Measurements from ENCODE around the gene SLC28A1.

Gene SLC28A1

DNA sequence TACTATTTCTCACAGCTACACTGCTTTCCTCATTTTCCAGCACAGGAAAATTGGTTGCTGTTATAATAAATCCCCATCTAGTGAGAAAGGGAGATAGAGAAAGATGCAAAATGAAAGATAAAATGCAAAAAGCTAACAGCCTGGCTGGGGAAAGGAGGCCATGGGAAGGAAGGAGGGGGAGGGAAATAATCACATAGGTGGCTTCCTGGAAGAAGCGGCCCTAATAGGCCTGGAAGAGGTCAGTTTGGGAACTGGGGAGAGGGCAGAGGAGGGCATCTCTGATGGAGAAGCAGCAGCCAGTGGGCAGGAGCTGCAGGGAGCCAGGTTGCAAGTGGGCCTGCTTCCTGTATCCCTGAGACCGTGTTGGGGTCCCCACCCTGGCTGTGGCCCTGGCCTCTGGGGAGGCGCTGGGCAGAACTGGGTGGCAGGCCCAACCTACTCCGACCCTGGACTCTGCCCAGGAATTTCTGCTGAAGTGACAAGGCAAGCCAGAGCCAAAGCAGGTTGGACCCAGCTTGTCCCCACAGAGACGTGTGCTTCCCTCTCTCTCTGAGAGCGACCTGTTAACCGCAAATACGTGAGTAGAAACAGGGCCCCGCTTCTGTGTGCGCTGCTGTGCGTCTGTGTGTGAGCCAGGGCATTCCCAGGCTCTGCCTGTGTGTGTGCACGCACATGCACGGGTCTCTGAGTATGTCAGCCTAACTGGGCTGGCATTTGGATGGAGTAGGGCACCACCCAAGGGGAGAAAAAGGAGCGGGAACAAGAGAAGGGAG, 1.9 kb downstream of the SLC28A1 start:
- DNase-seq (ENCODE audit: low read depth, low spot score): no peak

DNA sequence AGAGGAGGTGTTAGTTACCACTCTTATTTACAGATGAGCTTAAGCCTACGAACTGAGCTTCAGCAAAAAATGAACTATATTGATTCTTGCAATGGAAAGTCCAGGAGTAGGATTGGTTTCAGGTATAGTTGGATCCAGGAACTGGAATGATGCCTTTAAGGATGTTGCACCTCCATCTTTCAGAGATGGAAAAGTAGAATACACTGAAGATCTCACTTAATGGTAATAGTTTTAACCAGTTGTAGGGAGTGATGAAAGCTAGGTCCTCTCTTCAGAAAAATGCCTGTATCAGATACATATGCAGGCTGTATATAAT, 2.5 kb downstream of the SLC28A1 start:
- no peak for DNase-seq (ENCODE audit: low read depth, low spot score)

DNA sequence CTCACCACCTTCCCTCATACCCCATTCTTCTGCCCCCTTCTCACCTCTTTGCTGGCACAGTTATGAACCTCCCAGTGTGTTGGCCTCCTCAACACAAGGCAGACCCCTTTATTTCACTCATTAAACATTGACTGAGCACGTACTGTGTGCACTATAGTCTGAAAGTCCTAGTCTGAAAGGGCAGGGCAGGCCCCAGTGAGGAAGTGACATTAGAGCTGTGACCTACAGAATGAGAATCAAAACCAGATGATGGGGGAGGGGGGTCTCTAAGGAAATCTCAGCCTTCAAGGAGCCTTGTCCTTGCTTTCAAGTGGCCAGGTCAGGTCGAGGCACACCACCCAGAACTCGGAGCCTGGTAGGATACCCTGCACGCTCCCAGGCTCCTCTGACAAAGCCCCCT, 3.5 kb downstream of the SLC28A1 start:
- no peak for DNase-seq (ENCODE audit: low read depth, low spot score)

DNA sequence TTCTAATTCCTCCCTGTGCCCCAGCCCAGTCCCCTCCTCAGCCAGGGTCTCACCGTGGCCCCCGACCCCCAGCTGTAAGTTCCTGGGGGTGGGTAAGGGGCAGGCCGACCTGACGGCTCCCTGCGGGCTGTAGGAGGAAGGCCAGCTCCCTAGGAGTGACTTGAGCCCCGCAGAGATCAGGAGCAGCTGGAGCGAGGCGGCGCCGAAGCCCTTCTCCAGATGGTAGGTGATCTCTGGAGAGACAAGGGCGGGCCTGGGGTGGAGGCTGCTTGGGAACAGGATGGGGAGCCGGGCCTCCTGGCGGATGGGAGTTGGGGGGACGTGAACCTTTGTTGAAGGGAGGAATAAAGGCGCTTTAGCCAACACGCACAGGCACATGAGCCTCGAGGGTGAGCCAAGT, 4.2 kb downstream of the SLC28A1 start:
- DNase-seq (ENCODE audit: low read depth, low spot score): no peak

DNA sequence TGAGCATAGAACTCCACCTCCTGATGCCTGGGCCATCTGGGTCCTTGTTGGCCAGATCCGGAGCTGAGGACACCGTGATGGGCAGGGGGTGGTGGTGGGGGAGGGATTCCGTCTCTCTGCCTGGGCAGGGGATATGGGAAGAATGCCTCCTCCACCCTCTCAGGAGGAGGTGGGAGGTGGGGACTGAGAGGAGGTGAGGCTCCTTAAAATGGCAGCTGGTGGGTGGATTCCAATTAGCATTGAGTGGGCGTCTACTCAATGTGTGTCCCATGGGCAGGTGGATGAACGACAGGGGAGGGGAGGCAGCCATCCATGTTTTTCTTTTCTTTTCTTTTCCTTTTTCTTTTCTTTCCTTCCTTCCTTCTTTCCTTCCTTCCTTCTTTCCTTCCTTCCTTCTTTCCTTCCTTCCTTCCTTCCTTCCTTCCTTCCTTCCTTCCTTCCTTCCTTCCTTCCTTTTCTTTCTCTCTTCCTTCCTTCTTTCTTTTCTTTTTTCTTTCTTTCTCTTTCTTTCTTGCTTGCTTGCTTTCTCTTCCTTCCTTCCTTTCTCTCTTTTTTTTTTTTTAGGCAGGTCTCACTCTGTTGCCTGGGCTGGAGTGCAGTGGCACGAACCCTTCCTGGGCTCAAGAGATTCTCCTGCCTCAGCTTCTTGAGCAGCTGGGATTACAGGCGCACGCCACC, 5.0 kb downstream of the SLC28A1 start:
- no peak for DNase-seq (ENCODE audit: low read depth, low spot score)

DNA sequence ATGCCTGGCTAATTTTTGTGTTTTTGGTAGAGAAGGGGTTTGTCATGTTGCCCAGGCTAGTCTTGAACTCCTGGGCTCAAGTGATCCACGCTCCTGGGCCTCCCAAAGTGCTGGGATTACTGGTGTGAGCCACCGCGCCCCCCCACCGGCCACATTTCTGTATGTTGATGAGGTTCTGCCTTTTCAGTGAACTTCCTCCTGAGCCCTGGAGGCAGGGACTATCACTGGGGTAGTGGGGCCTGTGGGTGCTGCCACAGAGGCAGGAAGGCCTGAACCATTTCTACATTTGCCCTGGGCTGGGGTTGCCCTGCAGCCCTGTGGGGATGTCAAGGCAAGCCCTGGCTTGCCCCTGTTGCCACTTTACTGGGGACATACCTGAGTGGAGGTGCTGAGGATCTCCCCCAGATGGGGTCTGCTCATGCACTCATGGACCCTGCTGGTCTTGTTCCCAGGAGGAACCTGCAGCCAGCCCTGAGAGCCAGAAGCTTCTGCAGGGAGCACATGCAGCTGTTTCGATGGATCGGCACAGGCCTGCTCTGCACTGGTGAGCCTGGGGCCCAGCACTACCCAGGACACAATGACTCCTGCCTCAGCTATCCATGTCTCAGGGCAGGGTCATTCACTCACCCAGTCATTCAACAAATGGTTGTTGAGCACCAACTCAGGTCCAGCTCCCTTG, 5.7 kb downstream of the SLC28A1 start:
- no peak for DNase-seq (ENCODE audit: low read depth, low spot score)

DNA sequence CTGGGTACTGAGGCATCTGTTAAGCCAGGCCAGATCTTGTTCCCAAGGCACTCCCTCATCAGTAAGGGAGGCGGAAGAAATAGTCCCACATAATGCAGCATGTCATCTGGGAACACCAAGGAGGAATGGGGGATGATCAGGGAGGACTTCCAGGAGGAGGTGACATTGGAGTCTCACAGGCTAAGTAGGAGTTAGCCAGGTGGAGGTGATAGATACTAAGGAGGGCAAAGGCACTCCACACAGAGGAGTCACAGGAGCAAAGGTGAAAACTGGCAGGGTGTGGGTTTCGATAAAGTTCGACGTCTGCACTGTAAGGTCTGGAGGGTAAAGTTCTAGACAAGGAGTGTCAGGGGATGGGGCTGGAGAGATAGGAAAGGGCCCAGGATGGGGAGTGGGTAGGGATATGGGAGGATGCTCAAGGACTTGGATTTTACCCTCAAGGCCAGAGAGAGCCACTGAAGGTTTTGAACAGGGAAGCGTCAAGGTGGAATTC, 6.3 kb downstream of the SLC28A1 start:
- DNase-seq (ENCODE audit: low read depth, low spot score): no peak

DNA sequence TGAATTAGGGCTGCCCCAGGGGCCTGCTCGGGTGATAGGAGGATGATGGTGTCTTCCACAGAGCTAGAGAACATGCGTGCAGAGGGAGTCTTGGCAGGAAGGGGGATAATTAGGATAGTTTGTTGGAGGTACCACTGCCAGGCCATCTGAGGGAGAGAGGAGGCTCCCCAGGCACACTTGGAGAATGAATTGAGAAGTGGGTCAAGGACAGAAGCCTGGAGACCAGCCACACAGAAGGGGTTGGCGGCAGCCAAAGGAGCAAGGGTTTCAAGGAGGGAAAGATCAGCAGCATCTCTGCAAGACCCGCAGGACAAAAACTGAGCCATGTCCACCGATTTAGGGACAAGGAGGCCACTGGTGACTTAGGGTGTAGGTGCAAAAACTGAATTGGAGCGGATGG, 6.9 kb downstream of the SLC28A1 start:
- DNase-seq (ENCODE audit: low read depth, low spot score): no peak

DNA sequence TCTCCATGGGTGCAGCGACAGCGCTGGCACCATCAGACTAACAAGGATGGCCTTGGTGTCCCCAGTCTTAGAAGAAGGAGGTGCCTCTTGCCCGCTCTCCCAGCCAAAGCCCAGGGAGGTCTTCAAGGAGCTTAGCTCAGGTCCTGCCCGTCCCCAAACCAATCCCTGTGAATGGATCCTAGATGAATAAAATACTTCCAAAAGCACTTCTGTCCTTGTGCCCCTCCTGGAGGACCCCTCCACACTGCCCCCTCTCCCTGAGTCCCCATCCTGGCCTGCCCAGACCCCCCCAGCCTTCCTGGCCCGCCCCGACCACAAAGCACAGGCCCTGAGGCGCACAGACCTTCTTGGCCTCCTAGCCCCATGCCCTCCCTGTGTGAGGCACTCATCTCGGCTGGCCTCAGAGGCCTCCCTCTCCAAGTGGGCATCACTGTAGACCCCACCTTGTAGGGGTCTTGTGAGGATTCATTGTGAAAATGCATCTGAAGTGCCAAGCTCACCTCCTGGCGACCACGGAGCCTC, 8.4 kb downstream of the SLC28A1 start:
- DNase-seq (ENCODE audit: low read depth, low spot score): no peak

DNA sequence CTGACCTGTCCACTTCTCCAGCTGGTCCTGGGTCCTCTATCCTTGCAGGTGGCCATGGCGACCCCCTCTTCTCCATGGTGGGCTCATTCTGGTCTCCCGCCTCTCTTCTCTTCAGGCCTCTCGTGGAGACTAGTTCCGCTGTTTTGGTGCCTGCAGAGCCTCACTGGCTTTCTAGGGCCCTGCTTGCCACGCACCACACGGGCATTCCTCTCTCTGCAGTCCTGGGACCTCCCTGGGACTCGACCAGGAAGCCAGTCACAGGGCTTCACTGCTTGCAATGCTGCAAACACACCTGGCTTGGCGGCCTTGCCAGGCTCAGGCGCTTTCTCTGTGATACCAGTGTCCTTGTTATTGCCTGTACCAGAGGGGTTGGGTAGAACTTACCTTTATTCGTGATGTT, 9.1 kb downstream of the SLC28A1 start:
- no peak for DNase-seq (ENCODE audit: low read depth, low spot score)

DNA sequence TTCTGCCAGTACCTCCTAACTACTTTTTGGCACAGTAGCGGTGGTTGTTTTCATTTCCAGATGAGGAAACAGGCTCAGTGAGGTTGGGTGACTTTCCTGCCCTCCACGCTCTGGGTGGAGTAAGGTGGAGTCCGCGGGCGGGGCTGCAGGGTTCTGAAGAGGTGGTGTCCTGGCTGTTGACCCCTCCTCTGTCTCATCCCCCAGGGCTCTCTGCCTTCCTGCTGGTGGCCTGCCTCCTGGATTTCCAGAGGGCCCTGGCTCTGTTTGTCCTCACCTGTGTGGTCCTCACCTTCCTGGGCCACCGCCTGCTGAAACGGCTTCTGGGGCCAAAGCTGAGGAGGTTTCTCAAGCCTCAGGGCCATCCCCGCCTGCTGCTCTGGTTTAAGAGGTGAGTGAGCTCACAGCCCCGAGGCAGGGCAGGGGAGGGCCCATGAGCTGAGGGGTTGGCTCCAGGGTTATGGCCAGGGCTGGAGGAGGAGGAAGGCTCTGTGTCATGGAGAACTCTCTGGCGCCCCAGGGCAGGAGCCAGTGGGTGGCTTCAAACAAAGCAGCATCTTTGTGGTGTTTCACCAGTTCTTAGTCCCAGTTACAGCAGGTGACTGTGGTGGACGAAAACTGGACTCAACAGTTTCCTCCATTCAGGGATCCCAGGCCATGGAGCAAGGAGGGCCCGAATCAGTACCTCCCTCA, 10.4 kb downstream of the SLC28A1 start:
- DNase-seq (ENCODE audit: low read depth, low spot score): no peak

DNA sequence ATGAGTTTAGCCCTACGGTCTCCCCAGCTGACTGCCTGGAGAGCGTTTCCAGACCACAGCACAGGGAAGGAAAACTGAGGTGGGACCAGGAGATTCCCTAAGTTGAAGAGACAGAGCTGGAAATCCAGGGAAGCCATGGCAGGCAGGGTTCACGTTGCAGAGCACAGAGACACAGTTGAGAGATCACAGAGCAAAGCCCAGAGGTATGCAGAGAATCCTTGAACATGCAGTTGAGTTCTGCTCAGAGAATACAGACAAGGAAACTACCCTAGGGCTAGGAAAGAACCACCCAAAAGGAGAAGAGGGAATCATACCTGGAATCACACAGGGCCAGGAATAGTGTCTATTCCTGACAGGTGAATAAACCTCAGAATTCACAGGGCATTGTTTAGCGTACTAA, 14.3 kb downstream of the SLC28A1 start:
- no peak for DNase-seq (ENCODE audit: low read depth, low spot score)

DNA sequence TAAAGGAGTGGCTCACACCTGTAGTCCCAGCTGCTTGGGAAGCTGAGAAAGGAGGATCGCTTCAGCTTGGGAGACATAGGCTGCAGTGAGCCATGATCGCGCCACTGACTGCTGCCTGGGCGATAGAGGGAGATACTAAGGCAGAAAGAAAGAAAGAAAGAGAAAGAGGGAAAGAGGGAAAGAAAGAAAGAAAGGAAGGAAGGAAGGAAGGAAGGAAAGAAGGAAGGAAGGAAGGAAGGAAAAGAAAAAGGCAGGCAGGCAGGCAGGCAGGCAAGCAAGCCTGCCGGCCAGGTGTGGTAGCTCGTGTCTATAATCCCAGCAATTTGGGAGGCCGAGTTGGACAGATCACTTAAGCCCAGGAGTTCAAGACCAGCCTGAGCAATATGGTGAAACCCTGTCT, 15.3 kb downstream of the SLC28A1 start:
- DNase-seq (ENCODE audit: low read depth, low spot score): no peak

DNA sequence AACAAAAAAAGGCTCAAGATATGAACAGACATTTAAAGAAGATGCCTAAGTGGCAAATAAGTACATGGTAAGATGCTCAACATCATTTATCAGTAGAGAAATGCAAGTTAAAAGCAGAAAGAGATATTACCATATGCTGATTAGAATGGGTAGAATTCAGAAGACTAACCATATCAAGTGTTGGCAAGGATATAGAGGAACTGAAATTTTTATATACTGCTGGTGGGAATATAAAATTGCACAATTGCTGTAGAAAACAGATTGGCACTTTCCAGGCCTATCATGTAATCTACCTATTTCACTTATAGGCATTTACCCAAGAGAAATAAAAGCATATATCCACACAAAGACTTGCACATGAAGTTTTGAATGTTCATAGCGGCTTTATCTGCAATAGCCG, 17.1 kb downstream of the SLC28A1 start:
- no peak for DNase-seq (ENCODE audit: low read depth, low spot score)

DNA sequence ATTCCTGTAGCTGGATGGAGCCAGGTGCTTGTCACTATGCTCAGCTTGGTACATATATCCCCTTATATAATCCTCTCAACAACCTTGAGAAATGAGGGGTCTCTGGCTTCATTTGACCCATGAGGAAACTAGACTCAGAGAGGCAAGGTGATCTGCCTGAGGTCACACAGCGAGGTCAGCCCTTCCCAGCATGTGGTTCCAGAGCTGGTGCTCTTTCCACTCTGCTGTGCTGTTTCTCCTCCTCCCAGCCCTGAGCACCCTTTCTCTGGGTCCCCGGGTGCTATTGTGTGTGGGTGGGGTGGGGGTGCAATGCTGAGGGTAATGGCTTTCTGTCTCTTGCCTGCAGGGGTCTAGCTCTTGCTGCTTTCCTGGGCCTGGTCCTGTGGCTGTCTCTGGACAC, 19.3 kb downstream of the SLC28A1 start:
- DNase-seq (ENCODE audit: low read depth, low spot score): no peak

DNA sequence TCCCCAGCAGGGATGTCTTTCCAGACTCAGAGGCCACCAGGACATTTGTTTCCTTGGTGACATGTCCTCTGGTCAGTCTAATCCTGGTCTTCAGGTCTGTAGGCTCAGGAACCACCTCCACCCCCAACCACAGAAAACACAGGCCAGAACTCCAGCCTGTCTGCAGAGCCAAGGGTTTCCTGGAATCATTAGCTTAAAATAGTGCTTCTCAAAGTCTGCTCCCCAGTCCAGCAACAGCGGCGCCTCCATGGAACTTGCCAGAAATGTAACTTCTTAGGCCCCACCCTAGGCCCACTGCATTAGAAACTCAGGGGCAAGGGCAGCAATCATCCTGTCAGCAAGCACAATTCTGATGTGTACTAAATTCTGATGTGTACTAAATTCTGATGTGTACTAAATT, 20.0 kb downstream of the SLC28A1 start:
- DNase-seq (ENCODE audit: low read depth, low spot score): no peak

DNA sequence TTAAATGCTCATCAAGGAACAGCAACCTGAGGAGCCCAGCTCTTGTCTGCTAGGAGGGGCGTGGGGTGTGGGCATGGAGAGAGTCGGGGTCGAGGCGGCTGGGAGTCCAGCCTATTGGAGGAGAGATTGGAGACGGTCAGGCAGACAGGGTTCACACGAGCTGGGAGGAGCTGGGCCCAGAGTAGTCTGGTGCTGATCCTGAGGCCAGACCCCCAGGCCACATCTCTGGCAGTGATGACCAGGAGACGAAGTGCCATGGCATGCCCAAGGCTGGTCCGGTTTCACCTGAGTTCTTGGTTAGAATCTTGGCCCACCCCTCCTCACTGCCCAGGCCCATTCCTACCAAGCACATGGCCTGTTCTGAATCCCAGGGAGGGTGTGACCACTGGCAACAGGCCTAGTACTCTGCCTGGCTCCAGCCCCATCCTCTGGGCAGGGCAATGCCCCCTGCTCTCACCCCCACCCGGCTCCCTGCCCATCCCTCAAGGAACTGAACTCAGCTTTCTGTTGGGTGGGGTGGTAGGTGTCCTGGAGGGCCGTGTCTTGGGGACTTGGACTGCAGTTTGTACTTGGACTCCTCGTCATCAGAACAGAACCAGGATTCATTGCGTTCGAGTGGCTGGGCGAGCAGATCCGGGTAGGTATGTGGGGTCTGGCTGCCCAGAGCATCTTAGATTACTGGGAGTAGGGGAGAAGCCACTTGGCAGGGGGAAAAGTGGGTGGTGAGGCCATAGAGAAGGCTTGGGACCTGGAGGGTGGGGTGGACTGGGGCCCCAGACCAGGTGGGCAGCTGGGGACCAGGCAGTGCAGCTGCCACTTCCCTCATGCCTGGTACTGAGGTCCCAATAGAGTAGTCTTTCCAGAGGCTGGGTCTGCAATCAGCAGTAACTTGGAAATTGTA, 20.8 kb downstream of the SLC28A1 start:
- DNase-seq (ENCODE audit: low read depth, low spot score): no peak

DNA sequence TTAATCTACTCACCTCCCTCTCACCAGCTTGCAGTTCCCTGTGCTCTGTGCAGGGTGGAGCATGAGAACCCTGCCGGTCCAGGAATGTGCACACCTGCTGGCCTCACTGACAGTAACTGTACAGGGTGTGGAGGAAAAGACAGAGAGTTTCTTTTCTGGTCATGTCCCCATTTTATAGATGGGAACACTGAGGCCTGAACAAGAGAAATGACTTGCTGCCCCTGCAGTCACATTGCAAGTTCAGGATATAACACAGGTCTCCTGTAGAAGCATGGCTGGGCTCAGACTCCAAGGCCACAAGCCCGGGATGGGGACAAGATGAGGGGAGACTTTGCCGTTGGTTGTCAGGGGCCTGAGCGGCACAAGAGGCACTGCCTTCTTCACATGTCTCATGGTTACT, 23.3 kb downstream of the SLC28A1 start:
- no peak for DNase-seq (ENCODE audit: low read depth, low spot score)

DNA sequence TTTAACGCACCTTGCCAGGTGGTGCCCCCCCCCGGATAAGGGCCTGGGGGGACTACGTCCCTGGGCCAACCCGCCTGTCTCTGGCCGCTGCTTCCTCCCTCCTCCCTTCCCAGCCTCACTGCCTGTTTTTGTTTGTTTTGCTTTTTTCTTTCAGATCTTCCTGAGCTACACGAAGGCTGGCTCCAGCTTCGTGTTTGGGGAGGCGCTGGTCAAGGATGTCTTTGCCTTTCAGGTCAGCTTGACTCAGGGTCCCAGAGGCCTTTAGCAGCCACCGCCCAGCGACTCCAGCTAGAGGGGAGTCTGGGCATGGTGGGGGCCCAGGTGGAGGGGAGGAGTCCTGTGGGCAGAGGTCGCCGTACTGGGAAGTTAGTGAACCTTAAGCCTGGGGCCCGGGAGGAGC, 24.1 kb downstream of the SLC28A1 start:
- no peak for DNase-seq (ENCODE audit: low read depth, low spot score)

DNA sequence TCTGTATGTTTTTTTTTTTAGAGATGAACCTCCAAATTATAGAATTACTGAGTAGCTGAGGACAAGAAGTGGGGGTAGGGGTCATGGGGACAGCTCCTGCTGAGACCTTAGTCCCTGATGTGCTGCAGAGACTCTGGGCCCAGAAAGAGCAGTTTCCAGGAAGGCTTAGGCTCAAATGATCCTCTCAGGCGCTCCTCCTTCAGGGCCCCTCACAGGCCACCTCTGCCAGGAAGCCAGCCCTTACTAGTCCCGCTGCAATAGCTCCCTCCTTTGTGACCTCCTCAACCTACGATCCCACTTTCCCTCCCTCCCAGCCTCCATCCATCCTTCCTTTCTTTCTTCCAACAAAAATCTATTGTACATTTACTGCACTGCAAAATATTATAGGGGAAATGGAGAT, 24.6 kb downstream of the SLC28A1 start:
- DNase-seq (ENCODE audit: low read depth, low spot score): no peak

DNA sequence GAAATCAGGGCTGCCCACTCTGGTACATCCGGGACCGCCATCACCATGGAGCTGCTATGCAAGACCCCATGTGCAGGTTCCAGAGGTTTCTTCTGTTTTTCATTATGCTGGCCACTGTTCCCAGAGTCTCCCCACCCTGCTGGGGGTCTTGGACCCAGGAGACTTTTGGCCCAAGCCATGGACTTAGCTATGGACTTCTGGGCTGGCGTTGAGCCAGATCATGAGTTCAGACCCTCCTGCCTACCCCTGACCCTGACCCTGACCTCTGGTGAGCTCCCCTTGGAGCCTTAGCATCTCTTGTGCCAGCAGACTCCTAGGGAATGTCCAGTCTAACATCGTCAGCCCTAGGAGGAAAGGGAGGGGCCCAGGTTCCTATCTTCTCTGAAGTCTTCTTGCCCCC, 25.3 kb downstream of the SLC28A1 start:
- DNase-seq (ENCODE audit: low read depth, low spot score): no peak
